Measurements from ENCODE around the gene ARHGEF7. TPM values are rescaled to one million over a fixed set of nuclear protein-coding genes. Genes with fewer than 3 reads are reported as not detected.

The ARHGEF7 gene
- total RNA-seq, 4 donors from 2014 or later: 79.2 to 173 (median 114) TPM

GRCh38 chr13:111261326-111261725 lies 146.2 kb downstream of the ARHGEF7 start:
- TF ChIP-seq, protein P1, sequence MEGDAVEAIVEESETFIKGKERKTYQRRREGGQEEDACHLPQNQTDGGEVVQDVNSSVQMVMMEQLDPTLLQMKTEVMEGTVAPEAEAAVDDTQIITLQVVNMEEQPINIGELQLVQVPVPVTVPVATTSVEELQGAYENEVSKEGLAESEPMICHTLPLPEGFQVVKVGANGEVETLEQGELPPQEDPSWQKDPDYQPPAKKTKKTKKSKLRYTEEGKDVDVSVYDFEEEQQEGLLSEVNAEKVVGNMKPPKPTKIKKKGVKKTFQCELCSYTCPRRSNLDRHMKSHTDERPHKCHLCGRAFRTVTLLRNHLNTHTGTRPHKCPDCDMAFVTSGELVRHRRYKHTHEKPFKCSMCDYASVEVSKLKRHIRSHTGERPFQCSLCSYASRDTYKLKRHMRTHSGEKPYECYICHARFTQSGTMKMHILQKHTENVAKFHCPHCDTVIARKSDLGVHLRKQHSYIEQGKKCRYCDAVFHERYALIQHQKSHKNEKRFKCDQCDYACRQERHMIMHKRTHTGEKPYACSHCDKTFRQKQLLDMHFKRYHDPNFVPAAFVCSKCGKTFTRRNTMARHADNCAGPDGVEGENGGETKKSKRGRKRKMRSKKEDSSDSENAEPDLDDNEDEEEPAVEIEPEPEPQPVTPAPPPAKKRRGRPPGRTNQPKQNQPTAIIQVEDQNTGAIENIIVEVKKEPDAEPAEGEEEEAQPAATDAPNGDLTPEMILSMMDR (IDR thresholded peaks at IDR 0.05; ENCODE audit: low read depth): no peak

DNA sequence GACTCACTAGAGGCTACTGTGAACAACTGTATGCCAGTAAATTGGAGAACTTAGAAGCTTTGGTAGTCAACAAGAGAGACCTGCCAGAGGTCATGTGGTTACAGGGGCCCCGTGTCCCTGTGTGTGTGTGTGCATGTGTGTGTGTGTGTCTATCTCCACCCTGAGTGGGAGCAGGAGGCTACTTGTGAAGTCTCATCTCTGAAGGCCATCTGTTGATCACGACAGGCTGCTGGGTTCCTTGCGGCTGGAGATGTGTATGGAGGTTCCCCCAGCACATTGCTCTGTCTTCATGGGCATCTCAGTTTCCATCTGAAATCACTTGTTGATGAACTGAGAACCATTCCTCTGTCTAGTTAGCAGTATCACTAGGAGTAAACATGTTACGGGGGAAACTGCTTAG lies 147.2 kb downstream of the ARHGEF7 start:
- TF ChIP-seq, protein P1 (IDR thresholded peaks at IDR 0.05; ENCODE audit: low read depth): no peak

GRCh38 chr13:111262715-111263114 lies 147.6 kb downstream of the ARHGEF7 start:
- TF ChIP-seq, protein P1 (IDR thresholded peaks at IDR 0.05; ENCODE audit: low read depth): no peak

- TF ChIP-seq, protein P1 (IDR thresholded peaks at IDR 0.05; ENCODE audit: low read depth): no peak
Measured at GRCh38 chr13:111263566-111263965, 148.5 kb downstream of the ARHGEF7 start.

- TF ChIP-seq, protein P1 (IDR thresholded peaks at IDR 0.05; ENCODE audit: low read depth): no peak
Measured at GRCh38 chr13:111265006-111265700, 150.0 kb downstream of the ARHGEF7 start.

- TF ChIP-seq, protein P1 (IDR thresholded peaks at IDR 0.05; ENCODE audit: low read depth): no peak
Measured at GRCh38 chr13:111265701-111266035, 150.6 kb downstream of the ARHGEF7 start.

DNA sequence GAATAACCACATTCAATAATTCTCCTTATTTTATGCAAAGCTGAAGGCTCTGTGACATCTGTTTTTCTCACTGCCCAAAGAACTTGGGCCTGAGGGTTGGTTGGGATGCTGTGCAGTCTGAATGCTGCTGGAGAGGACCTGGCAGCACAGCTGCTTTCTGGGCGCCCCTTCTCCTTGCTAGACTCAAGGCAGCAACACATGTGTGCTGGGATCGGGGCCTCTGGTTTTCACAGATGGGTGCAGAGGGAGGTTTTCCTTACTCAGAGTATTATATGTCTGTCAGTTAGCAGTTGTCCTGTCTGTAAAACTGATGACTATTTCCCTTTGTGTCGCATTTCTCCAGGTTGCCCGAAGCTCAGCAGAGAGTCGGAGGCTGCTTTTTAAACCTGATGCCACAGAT lies 152.1 kb downstream of the ARHGEF7 start:
- TF ChIP-seq, protein P1 (IDR thresholded peaks at IDR 0.05; ENCODE audit: low read depth): no peak

Measured in subcutaneous adipose tissue (tissue), 4 donors.